DMS 273 (cell line): ENCODE results near the gene CD9.

Source experiments
- DNase-seq: peaks from one replicate; lab custom pipeline; 2025; ENCODE audit not compliant: unreplicated experiment; lab: John Stamatoyannopoulos, UW

CD9 gene

DNA sequence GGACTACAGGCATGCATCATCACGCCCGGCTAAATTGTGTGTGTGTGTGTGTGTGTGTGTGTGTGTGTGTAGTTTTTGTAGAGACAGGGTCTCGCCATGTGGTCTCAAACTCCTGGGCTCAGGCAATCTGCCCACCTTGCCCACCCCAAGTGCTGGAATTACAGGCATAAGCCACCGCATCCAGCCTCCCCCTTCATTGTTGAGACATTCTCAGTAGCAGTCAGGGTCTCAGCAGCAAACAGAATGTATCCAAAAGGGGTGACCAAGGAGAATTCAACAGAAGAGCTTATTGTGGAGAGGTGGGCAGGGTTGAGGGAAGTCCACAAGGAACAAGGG lies 73.0 kb downstream of the CD9 start:
- DNase-seq, result no peak

DNA sequence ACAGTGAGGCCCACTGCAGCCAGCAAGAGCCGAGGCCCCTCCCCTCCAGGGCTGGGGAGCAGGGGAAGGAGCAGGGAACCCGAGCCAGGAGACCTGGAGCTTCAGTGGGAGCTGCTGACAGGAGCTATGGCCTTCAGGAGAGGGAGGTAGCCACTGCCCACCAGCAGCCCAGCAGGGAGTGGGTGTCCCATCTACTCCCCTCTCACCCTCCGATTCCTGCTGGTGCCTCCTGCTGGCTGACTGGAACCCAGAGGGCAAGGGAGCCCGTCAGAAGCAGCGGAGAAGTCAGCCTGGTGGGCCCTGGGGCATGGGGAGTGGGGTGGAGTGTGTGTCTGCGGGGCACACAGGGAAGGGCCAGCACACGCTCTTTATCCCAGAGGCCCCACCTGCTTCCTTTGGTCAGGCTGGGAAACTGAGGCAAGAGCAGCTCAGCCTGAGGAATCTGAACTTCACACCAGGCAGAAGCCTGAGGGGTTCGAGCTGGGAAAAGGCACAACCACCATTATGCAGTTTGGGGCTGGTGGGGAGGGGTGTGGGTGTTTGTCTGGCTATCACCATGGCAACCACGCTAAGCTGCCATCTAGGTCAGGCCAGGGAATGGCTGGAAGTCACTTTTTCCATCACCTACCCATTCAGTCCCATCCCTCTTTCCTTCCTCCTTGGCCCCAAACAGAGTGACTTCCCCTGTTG lies 73.5 kb downstream of the CD9 start:
- DNase-seq, result no peak

DNA sequence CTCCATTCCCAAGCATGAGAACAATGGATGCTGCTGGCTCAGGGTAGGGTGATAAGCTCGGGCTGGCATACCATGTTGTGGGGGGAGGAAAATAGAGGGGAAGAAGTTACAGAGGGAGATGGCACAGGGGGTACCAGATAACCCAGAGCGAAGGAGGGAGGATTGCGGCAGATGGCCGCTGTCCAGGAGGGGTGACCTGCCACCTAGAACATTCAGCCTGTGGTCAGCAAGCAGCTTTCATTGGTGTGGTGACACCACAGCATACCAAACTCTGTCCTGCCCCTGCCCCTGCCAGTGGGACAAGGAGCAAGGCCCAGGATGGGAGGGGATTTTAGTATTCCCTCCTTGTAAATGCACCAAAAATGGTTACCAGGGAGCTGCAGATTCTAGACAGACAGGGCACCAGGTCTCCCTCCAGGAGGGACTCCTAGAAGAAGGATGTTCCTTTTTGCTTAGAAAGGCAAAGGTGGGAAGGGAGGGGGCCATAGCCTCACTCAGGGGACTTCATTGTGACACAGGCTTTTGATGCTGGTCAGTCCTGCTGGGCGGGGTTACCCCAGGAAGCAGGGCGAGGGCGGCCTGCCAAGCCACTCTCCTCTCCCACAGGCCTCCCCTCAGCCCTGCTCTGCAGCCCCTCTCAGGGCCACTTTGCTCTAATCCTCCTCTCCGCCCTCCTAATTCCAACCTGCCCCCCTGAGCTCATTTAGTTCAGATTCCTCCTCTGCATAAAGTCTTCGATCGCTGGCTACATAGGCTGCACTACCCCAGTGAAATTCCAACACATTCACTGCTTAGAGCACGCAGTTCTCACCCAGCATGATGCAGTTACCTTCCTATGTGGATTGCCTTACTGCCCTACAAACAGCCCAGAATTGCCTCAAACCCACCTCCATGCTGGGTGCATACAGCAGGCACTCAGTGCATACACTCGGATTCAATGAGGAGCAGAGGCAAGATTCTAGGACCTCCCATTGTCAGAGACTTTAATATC lies 74.3 kb downstream of the CD9 start:
- DNase-seq, result no peak

DNA sequence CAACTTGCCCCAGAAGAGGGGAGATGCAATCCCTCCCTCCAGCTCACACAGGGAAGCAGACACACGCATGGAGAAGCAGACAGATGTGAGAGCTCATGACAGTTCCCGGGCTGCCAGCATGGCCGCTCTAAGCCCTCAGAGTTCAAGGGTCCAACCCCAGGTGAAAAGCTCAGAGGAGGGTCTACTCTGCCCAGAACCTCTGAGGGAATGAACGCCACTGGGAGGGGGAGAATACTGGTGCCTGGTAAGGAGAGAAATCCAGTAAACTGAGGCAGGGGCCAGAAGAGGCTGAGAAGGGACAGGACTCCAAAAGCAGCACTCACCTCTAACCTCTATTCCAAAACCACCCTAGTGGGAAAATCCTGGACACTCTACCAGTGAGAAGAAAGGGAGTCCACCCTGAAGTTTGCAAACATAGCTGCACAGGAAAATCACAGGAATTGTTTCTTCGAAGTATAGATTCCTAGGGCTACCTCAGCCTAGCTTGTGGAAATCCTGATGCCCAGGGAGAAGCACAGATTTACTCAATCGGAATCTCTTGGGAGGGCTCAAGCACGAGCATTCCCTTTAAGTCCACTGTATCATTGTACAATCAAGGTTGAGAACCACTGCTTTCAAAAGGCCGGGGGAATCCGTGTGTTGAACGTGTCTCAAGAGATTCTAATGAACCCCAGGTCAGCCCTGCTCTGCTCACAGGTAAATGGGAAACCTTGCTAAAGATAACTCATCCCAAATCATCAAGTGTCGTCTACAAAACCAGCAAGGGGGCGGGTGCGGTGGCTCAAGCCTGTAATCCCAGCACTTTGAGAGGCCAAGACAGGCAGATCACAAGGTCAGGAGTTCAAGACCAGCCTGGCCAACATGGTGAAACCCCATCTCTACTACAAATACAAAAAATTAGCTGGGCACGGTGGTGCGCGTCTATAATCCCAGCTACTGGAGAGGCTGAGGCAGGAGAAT lies 76.0 kb downstream of the CD9 start:
- no peak for DNase-seq

DNA sequence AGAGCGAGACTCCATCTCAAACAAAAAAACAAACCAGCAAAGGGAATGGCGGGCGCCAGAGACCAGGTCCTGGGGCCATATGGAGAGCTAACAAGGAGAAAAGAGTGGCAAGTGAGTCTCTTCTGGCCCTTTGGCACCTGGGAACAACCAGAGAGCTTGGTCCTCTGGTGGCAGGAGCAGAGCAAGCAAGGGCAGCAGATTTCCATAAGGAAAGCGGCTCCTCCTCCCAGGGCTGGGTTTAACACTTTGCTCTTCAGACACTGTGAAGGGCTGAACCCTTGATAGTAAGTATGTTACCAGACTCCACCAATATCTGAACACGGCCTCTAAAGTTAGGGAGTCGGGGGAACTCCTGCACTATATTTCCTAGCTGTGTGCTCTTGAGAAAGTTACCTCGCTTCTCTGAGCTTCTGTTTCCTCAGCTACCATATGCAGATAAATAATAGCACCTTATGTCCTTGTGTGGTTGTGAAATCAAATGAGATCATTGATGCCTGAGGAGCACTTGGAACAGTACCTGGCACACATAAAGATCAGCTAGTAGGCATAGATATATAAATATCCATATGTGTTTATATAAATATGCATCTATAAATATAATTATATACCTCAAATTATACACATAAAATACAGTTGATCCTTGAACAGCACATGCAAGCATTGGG lies 76.9 kb downstream of the CD9 start:
- DNase-seq, result no peak

DNA sequence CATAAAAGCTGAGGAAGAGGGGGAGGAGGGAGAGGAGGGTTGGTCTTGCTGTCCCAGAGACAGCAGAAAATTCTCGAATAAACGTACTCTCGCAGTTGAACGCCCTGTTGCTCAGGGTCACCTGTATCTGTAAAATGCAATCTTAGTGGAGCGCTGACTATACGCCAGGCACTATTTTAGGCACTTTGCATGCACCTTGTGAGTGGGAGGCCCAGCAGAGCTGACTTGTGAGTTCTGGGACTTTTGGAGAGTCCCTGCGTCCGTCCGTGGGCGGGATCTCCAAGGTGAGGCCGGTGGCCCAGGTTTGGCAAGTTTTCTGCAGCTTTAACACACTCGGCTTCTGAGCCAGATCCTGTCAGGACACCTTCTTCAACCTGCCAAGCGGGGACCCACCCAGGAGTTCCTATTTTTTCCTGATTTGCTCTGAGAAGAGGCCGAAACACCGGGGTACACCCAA lies 77.8 kb downstream of the CD9 start:
- no peak for DNase-seq

DNA sequence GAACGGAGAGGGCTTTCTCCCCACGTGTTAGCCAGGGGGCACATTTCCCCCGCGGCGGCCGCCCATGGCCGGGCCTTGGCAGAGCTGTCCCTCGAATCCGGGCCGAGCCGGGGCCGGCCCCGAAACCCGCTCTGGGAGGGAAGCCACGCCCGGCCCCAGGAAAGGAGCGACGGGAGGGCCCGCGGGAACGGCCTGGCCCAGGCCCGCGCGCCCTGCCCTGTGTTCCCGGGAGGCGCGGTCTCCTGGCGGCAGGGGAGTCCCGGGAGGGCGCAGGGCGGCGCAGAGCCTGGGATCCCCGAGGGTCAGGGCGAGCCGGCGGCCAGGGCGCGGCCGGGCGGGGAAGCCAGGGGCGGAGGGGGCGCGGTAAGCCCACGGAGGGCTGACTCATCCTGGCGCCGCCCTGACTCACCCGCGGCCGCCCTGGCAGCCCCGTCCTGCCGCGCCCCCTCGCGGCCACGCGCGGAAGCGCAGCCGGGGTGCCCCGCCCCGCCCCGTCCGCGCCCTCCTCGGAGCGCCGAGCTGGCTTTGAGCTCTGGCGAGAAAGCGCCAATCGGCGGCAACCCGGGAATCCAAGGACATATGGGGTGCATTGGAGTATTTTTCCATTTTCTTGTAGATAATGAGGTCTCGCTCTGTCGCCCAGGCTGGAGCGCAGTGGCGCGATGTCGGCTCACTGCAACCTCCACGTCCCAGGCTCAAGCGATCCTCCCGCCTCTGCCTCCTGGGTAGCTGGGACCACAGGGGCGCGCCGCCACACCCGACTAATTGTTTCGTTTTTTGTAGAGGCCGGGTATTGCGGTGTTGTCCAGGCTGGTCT lies 78.4 kb downstream of the CD9 start:
- peak; percentile 88 for DNase-seq

DNA sequence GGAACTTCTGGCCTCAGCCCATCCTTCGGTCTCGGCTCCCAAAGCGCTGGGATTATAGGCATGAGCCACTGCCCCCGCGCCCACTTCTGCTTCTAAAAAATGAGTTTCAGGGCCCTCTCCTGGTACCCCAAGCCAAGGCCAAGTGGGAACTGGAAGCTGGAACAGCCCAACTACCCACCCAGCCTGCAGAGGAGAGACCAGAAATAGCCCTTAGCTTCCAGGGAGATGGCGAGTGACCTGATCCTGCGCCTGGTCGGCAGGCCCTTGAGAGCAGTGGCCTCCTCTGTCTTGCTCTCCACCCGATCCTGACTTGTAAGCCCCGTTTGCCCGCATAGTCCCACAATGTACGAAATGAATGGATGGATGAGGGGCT lies 79.0 kb downstream of the CD9 start:
- DNase-seq, result no peak

DNA sequence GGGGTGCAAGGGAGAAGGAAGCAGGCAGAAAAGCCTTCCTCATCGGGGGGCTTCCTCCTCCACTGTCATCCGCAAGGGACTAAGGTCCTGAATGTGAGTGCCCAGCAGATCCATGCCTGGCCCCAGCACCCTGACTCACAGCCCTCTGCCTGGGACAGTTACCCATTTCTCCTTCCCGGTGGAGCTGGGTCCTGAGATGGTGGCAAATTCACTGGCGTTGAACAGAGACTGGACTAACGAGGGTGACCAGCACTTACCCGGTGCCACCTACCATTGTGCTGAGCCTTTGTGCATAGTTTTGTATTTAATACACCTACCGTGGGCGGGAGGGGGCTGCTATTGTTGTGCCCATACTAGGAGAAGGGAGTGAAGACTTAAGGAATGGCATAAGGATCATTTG lies 79.4 kb downstream of the CD9 start:
- no peak for DNase-seq

DNA sequence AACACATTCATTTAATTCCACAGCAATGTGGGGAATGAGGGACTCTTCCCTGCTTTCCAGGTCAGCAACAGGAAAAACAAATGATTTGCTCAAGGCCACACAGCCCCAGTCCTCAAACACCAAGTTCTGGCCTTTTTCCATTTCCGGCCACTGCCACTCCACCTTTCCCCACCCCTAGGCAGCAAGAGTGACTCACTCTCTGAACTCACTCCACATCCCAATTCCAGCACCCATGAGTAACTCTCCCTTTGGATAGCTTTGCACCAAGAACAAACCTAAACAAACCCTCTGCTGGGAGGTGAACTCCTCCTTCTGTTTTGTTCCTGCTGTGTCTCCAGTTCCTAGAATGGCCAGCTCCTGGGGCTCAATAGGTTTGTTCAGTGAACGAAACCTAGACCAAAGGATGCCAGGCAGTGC lies 79.9 kb downstream of the CD9 start:
- no peak for DNase-seq

DNA sequence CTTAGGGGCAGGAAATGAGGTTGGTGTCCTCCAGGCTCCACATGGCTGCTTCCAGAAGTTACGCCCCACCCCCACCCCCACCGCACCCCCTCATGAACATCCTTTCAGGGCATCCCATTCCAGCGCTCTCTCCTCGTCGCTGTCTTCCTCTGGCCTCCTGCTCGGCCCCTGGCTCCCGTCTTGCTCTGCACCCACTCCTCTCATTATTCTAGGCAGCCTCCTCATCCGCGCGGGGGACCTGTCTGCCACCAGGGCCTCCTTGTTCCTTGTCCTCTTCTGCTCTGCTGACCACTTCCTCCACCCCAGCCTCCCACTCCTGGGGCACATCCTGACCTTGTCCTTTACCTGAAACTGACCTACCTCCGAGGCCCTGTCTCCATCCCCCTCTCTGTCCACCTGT lies 80.5 kb downstream of the CD9 start:
- DNase-seq, result no peak

DNA sequence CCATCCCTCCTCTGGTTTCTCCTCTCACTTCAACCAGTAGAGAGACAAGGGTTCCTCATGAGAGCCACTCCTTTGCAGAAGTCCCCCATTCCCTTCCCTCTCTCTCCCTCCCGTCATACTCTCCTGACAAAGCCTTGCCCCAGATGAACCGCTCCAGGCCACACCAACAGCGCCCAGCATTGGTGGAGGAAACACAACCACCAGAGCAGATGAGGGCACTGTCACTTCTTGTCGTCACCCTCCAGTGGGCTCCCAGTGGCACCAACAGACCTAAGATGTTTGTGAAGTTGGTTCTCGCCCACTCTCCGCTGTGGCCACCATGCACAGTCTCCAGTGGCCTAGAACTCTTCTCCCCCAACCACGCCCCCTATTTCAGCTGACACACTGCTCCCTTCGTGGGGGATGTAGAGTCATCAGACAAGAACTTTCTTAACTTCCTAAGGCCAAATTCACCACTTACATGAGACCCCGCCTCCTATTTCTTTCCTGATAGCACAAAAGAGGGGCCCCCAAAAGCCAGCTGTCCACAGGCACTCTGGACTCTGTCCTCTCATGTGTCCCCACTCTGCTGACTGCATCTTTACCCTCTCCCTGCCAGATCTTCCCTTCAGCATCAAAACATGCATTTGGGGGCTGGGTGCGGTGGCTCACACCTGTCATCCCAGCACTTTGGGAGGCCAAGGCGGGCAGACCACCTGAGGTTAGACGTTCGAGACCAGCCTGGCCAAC lies 81.0 kb downstream of the CD9 start:
- DNase-seq, result no peak

DNA sequence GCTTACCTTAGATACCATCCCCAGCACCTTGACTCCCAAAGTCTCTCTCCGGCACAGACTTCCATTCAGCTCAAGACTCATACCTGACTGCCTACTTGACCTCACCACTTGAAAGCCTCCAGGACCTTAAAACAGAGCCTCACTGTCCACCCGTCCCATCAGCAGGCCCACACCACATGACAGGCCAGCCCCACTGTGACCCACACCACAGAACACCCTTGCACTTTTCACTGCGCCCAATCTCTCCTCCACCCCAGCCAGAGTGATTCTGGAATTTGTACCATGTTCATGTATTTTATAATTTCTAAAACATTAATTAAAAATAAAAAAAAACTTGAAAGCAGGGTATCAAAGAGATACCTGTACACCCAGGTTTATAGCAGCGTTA lies 82.2 kb downstream of the CD9 start:
- DNase-seq, result no peak

DNA sequence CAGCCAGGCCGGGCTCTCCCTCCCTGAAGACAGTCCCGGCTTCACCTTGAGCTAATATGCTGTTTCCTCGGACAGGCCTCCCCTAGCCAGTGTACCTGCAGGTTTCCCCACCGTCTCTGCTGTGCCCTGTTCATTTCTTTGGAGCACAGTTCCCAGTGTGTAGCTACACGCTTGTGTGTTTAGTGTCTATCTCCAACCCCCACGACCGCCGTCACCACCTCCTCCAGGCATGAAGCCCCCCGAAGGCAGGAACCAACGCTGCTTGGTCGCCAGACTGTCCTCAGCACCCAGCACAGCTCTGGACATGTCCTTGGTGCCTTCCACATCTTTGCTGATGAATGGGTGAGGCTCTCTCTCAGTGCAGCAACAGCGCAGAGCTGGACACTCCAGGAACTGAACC lies 84.1 kb downstream of the CD9 start:
- DNase-seq, result no peak

DNA sequence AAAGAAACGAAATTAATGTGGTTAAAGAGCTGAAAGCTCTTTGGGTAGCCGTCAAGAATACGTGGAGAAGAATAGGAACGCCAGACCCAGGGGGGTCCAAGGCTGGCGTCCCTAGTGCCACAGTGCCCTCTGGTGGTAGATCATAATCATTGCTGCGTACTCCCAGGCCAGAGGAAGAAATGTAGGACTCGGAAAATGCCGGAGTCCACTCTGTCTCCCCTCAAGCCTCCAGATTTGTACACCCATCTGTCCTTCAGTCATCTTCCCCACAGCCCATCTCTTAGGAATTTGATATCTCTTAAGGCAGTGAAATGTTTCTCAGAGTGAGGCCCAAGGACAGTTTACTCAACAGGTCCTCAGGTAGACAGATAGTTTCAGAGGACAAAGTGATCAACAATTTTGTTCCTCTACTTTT lies 84.9 kb downstream of the CD9 start:
- DNase-seq, result peak; percentile 76

DNA sequence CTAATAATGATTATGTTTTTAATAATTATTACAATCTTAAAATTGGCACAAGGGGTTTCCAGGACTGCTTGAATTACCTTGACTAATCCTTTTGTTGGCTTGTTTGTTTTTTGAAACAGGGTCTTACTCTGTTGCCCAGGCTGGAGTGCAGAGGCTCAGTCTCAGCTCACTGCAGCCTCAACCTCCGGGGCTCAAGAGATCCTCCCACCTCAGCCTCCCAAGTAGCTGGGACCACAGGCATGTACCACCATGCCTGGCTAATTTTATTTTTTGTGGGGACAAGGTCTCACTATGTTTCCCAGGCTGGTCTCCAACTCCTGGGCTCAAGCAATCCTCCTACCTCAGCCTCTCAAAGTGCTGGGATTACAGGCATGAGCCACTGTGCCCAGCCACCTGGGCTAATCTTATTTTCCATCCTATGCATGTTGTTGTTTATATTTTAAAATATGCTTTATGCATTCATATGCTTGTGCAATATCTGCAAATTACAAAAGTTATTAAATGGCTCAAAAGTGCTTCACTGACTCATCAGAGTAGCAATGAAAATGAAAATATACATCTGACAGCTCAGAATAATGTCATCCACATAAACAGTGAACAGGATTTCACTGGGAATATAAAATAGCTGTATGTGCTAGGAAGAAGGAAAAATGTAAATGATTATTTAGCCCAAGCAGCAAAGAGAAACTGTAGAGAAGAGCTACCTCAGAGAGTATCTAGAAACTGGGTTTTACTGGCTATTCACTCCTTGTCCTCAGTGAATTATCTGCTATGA lies 85.5 kb downstream of the CD9 start:
- no peak for DNase-seq
